Measurements from ENCODE around the gene MRPS6.

GRCh38 chr21:34148826-34149558 is 75.6 kb downstream of the MRPS6 start:
- no peak for TF ChIP-seq CTCF (IDR thresholded peaks at IDR 0.05; ENCODE audit: low read depth, low read length)
- TF ChIP-seq EZH2phosphoT487 (IDR thresholded peaks at IDR 0.05; ENCODE audit: low read depth), result no peak
